Pulmonary artery endothelial cell (primary cell): Measurements from ENCODE around the gene OS9. TPM values are rescaled to one million over a fixed set of nuclear protein-coding genes. Genes with fewer than 3 reads are reported as not detected.

Source experiments
- DNase-seq: peaks from one replicate; pipeline ENCODE4 v3.0.0-alpha.2; 2011; ENCODE audit warnings: low read depth, low spot score
- total RNA-seq: library from RNA; depleted of rRNA; stranded (reverse); fragments of >200 nt; gene quantifications from 2 replicates; pipeline ENCODE4 v1.2.3, GENCODE V29; 2014

OS9 gene
- total RNA-seq, 1 donor from 2014 or later, result 194 TPM

DNA sequence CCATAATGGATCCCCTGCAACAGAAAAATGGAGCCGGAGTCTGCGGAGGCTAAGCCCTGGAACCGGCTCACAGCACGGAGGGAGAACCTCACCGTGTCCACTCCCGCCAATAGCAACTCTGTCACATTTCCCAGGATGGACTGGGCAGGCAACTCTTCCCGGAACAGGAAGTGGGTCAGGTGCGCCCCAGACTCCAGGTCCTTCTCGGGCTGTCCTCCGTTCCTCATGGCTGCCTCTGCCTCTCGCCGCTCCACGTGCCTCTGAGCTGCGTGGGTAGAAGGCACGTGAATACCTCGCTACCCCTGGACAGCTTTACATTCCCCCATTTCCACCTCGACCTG lies 70.7 kb downstream of the OS9 start:
- DNase-seq, result no peak

DNA sequence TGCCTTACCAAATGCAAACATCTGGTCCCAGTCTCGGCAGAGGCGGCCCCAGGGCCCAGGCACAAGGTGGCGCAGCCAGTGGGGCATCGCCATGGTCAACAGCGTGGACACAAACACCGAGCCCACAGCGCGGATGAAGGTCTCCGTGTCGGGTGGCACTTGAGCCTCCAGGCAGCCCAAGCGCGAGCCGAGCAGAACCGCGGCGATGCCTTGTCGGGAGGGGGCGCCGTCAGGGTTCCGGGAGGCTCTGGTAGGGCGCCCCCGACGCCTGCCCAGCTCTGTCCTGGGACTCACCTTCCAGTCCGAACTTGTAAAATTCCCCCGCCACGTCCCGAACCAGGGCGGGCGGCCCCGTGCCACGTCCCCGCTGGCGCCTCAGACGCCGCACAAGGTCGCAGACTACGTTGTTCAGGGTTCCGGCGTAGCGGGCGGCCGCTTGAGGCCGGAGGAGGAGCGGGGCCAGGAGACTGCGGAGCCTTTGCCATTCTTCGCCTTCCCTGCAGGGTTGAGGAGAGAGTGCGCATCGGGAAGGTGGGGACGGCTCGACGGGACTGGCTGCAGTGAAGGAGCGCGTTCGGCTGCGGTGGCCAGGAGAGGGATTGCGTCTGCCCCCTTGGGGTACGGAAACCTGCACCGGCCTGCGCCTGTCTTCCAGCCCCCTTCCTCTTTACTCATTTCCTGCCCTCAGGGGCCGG lies 71.2 kb downstream of the OS9 start:
- DNase-seq, result no peak

DNA sequence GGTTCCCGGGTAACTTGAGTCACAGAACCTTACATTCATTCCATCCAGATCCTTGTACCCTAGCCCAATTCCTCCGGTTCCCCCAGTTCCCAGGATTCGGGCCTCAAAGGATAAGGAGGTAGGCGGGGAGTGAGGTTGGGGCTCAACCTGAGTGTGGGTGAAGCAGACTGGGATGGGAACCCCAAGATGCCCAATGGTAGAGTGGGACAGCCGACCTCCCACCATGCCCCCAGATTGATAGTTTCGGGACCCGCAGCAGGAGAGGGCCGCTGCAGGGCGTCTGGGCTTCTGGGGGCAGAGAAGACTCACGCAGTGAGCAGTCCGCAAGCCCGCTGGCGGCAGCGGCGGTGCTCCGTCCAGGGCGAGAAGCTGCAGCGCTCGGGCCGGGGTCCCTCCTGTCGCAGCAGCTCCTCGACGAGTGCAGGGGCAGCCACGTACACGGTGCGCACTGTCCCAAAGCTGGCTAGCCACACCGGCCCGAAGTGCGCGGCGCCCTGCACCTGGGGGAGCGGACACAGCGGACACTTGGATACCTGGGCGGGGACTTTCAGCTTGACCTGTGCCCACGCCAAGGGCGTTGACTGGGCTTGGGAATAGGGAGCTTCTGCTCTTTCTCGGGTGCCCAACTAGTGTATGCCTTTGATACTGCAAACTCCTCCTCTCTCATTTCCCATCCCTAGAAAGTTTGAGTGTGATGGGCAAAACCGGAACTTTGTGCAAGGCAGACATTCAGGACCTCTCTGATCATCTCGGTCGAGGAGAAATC lies 71.9 kb downstream of the OS9 start:
- no peak for DNase-seq

DNA sequence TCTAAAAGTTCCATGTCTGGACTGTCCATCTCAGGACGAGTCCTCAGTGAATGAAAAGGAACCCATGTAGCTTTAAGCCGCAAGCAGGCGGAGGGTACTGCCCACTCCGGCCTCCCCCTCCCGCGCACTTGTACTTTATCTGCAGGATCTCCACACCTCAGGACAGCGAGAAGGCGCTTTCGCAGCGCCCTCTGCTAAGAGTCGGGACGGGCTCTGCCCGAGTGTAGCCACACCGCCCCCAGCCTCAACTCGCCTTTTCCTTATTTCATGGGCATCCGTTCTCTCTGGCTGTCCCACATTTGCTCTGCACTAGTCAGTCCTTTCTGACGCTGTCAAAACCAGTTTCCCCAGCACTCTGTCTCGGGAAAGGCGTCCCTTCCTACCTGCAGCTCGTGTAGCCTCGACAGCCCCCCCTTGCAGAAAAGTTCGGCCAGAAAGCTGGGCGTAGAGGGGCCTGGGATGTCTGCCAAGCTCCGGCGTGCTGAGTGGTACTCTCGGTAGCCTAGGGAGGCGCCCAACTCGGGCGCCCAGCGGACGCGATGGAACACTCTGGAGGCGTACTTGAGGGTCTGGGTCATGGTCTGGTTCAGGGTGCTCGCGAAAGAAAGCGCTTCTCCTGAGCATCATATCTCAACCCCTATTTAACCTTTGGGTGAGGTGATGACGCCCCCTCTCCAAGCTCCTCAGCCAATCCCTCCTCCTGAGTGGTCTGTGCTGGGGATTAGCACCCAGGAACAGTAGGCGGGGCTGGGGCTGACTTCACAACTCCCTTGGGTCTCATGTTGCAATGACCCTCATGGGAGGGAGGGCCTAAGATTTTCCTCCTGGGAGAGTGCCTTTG lies 72.8 kb downstream of the OS9 start, which contains the start of gene CYP27B1:
Gene CYP27B1, minus strand, starts transcription at position 615 of the 841 bp plus-strand sequence. Its CDS starts 37 bp downstream, at position 578.
- no peak for DNase-seq

DNA sequence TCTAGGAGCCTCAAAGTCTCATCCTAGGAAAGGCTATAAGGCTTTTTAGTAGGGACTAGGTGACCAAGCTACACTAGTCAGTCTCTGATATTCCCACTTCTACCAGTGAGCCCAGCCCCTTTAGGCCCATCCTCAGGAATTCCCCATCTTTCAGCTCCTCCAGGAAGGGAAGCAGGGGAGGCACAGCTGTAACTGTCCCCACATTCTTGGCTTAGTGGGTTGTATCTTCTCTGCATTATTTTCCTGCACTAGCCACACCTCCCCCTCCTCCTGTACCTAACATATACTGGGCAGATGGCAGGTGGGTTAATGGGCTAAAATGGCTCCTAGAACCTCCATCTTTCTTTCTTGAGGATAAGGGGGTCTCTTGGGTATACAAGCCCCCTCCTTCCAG lies 73.4 kb downstream of the OS9 start:
- no peak for DNase-seq

DNA sequence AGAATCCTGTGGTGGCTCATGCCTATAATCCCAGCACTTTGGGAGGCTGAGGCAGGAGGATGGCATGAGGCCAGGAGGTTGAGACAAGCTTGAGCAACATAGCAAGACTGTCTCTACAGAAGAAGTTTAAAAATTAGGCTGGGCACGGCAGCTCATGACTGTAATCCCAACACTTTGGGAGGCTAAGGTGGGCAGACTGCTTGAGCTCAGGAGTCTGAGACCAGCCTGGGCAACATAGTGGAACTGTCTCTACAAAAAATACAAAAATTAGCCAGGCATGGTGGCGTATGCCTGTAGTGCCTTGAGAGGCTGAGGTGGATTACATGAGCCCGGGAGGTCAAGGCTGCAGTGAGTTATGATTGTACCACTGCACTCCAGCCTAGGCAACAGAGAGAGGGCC lies 73.9 kb downstream of the OS9 start:
- DNase-seq, result no peak

DNA sequence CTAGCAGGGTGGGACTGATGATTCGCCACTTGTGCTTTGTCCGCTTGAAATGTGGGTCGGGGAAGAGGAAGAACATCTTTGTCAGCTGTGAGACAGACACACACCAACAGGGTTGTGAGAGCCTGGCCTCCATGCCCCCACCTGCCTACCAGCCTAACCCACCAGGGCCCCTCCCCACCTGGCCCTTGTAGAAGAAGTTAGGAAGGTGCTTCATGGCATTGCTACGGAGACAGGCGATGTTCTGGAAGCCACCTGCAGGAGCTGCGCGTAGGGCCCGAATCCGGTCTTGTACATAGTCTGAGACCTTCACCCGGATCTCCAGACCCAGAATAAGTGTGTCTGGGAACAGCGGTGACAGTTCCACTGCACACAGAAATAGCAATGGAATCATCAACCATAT lies 75.7 kb downstream of the OS9 start:
- no peak for DNase-seq

DNA sequence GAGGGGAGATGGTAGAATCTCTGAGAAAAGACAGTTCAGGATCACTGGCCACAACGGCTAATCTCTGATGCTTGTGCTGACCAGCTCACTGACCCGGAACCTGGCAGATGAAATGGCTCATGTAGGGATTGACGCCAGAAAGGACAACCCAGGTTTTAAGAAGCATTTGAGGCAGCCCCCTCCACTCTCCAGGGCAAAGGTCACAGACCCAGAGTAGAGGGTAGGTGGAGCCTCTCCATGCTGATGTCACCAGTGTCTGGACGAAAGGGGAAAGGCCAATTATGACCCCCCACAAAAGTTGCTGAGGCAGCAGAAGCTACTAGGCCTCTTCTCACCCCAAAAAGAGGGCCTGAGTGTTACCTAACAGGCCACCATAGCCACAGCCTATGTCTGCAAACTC lies 76.8 kb downstream of the OS9 start:
- no peak for DNase-seq

Other genes starting within 250 kb of the OS9 start
- gene INHBE, start 238.8 kb upstream of the OS9 start, total RNA-seq, result not detected in 2 replicates
- gene GLI1, start 234.3 kb upstream of the OS9 start, total RNA-seq, result 0.04 and 0.07 TPM in 2 replicates
- under 0.01 TPM in 1 of 2 replicates, not detected in the other for gene ARHGAP9, start 214.3 kb upstream of the OS9 start, total RNA-seq
- gene MARS1, start 206.1 kb upstream of the OS9 start, total RNA-seq, result 171 and 179 TPM in 2 replicates
- 6.0 and 12.6 TPM in 2 replicates for gene DDIT3, start 173.6 kb upstream of the OS9 start, total RNA-seq
- 5.3 and 8.3 TPM in 2 replicates for gene MBD6, start 171.3 kb upstream of the OS9 start, total RNA-seq
- gene DCTN2, start 146.9 kb upstream of the OS9 start, total RNA-seq, result 81.0 and 90.1 TPM in 2 replicates
- under 0.01 and 0.14 TPM in 2 replicates for gene KIF5A, start 144.1 kb upstream of the OS9 start, total RNA-seq
- gene PIP4K2C, start 102.9 kb upstream of the OS9 start, total RNA-seq, result 10.4 and 11.8 TPM in 2 replicates
- 4.8 and 11.4 TPM in 2 replicates for gene DTX3, start 89.3 kb upstream of the OS9 start, total RNA-seq
- 5.3 and 5.7 TPM in 2 replicates for gene ARHGEF25, start 82.7 kb upstream of the OS9 start, total RNA-seq
- 0.07 and 0.35 TPM in 2 replicates for gene B4GALNT1, start 60.9 kb upstream of the OS9 start, total RNA-seq
- gene AGAP2, start 44.6 kb downstream of the OS9 start, total RNA-seq, result 0.07 and 0.11 TPM in 2 replicates
- gene TSPAN31, start 50.9 kb downstream of the OS9 start, total RNA-seq, result 37.7 and 48.0 TPM in 2 replicates
- gene CDK4, start 58.2 kb downstream of the OS9 start, total RNA-seq, result 139 and 181 TPM in 2 replicates
- 3.9 and 5.3 TPM in 2 replicates for gene MARCHF9, start 61.0 kb downstream of the OS9 start, total RNA-seq
- 0.35 and 0.66 TPM in 2 replicates for gene CYP27B1, start 72.9 kb downstream of the OS9 start, total RNA-seq
- 5.0 and 8.1 TPM in 2 replicates for gene METTL1, start 78.0 kb downstream of the OS9 start, total RNA-seq
- 5.4 and 6.3 TPM in 2 replicates for gene EEF1AKMT3, start 78.5 kb downstream of the OS9 start, total RNA-seq
- 26.0 and 31.7 TPM in 2 replicates for gene TSFM, start 88.7 kb downstream of the OS9 start, total RNA-seq
- 0.46 and 1.8 TPM in 2 replicates for gene AVIL, start 124.6 kb downstream of the OS9 start, total RNA-seq
- 53.2 and 86.3 TPM in 2 replicates for gene CTDSP2, start 152.6 kb downstream of the OS9 start, total RNA-seq
- gene ATP23, start 247.4 kb downstream of the OS9 start, total RNA-seq, result 8.4 and 10.6 TPM in 2 replicates